ENCODE data around the gene TAOK1.
"Not testable (repeated sequence)": the region's sequence is repeated elsewhere in the genome, so short reads cannot be mapped to it uniquely, and the experiment has no call there.

Gene TAOK1

DNA sequence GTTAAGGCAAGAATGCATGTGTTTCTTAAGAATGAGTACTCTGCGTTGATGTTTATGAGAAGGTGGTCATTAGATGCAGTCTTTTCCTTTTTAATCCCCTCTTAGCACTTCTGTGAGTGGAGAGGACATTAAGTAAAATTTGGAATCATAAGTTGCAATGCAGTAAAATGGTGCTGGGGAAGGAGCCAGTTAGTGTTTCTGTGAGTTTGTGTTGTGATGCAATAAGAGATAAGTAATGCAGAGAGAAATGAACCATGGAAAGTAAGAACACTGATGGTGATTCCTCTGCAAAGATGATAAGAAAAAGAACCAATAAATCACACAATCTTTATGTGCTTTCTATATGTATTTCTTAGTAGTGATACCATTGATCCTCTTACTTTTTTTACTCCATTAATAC is 156.7 kb downstream of the TAOK1 start:
- H3K4me3 ChIP-seq (ENCODE audit: low read depth, low read length) = no peak overlapping the region
- TF ChIP-seq, protein P1, sequence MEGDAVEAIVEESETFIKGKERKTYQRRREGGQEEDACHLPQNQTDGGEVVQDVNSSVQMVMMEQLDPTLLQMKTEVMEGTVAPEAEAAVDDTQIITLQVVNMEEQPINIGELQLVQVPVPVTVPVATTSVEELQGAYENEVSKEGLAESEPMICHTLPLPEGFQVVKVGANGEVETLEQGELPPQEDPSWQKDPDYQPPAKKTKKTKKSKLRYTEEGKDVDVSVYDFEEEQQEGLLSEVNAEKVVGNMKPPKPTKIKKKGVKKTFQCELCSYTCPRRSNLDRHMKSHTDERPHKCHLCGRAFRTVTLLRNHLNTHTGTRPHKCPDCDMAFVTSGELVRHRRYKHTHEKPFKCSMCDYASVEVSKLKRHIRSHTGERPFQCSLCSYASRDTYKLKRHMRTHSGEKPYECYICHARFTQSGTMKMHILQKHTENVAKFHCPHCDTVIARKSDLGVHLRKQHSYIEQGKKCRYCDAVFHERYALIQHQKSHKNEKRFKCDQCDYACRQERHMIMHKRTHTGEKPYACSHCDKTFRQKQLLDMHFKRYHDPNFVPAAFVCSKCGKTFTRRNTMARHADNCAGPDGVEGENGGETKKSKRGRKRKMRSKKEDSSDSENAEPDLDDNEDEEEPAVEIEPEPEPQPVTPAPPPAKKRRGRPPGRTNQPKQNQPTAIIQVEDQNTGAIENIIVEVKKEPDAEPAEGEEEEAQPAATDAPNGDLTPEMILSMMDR (IDR thresholded peaks at IDR 0.05; ENCODE audit: low read depth, low read length) = no peak

DNA sequence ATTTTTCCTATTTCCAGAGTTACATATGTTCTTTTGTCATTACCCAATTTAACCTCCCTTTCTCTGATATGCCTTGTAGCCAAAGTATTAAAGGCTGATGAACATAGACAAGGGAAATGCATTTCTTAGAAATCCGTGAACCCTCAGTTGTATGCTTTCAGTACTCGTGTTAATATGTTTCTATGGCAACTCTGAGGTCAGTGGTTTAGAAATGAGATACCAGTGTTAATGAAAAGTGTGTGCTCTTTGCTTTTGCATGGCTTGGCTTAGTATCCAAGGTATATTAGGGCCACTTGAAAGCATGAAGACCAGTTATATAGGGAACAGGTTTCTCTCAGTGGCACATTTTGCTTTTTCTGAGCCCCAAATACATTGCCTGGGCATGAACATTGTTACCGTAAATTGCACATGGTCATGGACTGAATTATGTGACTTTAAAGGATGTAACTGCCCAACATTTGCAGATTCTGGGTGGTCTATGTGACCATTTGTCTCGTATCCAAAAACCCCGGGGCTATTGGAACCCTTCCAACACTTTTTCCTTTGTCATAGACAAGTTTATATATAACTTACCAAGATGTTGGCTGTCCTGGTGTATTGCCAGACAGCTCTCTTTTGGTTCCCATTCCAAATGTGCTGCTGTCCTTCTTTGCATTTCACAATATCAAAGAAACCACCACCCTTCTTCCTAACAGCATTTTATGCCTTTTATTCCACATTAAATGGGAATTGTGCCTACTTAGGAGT is 159.2 kb downstream of the TAOK1 start:
- no peak overlapping the region for H3K4me3 ChIP-seq (ENCODE audit: low read depth, low read length)
- TF ChIP-seq, protein P1 (IDR thresholded peaks at IDR 0.05; ENCODE audit: low read depth, low read length) = no peak

DNA sequence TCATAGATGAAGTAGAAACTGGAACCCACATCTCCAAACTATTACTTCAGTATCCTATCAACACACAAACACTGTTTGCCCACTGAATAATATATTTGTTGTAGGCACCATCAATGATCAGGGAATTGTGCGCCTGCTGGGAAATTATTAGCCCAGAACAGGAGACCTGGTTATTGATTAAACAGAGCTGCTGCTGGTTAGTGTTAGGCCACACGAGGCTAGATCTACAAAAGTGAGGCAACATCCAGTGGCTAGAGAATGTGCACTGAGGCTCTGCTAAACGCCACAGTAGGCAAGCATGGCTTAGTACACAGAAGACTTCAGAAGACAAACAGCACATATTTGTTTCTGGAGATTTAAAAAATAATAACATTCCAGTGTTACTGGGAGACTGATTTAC is 165.7 kb downstream of the TAOK1 start:
- no peak overlapping the region for H3K4me3 ChIP-seq (ENCODE audit: low read depth, low read length)
- TF ChIP-seq, protein P1 (IDR thresholded peaks at IDR 0.05; ENCODE audit: low read depth, low read length) = no peak

DNA sequence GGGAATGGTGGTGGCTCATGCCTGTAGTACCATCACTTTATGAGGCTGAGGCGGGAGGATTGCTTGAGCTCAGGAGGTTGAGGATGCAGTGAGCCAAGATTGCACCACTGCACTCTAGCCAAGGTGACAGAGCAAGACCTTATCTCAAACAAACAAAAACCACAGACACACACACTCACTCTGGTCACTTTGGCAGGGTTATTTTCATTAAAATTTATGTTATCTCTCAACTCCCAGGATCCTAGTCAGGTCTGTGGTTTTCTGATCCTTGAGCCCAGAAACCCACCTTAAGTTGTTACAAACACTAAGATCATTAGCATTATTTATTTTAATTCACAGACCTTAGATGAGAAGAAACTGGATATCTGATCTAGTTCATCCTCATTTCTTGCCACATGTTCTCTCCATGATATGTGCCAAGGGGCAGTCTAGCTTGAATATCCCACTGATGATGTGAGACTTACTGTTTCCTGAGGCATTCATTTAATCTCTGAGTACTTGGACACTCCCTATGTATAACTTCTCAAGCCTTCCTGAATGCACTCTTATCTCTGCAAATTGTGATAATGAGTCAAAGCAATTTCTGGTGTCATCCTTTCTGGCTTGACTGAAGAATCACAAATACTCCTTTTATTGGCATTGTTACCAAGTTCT is 167.0 kb downstream of the TAOK1 start:
- TF ChIP-seq, protein P1 (IDR thresholded peaks at IDR 0.05; ENCODE audit: low read depth, low read length) = no peak
- no peak overlapping the region for H3K4me3 ChIP-seq (ENCODE audit: low read depth, low read length)

DNA sequence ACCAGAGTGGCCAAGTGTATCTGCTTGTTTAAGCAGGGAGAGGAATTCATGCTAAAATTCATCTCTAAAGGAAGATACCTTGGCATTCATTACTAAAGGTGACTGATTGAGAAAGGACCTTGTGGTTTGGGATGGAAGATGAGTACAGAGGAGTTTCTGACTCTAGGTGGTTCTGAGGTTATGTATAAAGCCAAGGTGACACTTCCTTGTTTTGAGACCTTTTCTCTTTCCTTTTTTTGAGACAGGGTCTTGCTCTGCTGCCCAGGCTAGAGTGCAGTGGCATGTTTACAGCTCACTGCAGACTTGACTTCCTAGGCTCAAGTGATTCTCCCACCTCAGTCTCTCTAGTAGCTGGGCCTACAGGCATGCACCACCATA is 167.6 kb downstream of the TAOK1 start:
- H3K4me3 ChIP-seq (ENCODE audit: low read depth, low read length) = no peak overlapping the region
- TF ChIP-seq, protein P1 (IDR thresholded peaks at IDR 0.05; ENCODE audit: low read depth, low read length) = no peak

DNA sequence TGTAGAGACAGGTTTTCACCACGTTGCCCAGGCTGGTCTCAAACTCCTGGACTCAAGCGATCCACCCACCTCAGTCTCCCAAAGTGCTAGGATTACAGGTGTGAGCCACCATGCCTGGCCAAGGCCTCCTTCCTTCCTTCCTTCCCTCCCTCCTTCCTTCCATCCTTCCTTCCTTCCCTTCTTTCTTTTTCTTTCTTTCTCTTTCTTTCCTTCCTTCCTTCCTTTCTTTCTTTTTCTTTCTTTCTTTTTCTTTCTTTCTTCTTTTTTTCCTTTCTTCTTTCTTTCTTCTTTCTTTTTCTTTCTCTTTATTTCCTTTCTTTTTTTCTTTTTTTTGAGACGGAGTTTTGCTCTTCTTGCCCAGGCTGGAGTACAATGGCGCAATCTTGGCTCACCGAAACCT is 168.0 kb downstream of the TAOK1 start:
- not testable (repeated sequence) for H3K4me3 ChIP-seq (ENCODE audit: low read depth, low read length)

DNA sequence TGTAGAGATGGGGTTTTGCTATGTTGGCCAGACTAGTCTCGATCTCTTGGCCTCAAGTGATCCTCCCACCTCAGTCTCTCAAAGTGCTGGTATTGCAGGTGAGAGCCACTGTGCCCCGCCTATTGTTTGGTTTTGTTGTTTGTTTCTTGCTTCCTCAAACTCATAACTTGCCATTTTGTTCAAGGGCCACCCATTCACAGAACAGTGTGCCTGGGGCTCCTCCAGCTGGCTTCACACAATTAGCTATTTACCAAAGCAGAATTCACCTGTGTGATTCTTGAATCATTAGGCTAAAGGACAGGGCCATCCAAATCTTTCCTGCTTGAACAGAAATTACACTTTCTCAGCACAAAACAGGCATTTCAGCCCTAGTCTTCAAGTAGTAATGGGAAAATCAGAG is 169.5 kb downstream of the TAOK1 start:
- TF ChIP-seq, protein P1 (IDR thresholded peaks at IDR 0.05; ENCODE audit: low read depth, low read length) = no peak
- no peak overlapping the region for H3K4me3 ChIP-seq (ENCODE audit: low read depth, low read length)
